H1 (cell line): ENCODE results near the gene DGKD. TPM values are rescaled to one million over a fixed set of nuclear protein-coding genes. Genes with fewer than 3 reads are reported as not detected.

Experiments
- CTCF ChIA-PET: fragments of 300-600 bp; sonication (Branson Sonifier 250); formaldehyde crosslinking; loops from one replicate; lab custom pipeline; 2021; ENCODE audit not compliant: partially characterized antibody; lab: Charles Lee
- POLR2A ChIA-PET: fragments of 300-600 bp; sonication (Branson Sonifier 250); formaldehyde crosslinking; loops from one replicate; lab custom pipeline; 2021; ENCODE audit warnings: inconsistent platforms; ENCODE audit not compliant: partially characterized antibody; lab: Charles Lee
- DNase-seq, 2 experiments: peaks; one replicate each; pipeline versions ENCODE4 v3.0.0 to v3.0.0-alpha.2; 2010 to 2022; ENCODE audit warnings: low spot score in 2 of 2, low read depth in 1 of 2, mixed read lengths in 1 of 2
- FAIRE-seq: peaks from 2 replicates; lab custom pipeline; 2011; peaks lifted over from hg19 to GRCh38; lab: Jason Lieb, UNC
- H2AFZ ChIP-seq: 2 replicates; pipeline ENCODE4 v1.8.1; 2012; ENCODE audit warnings: low read length, inconsistent platforms
- H2AK5ac ChIP-seq: 2 replicates; pipeline ENCODE4 v1.6.1; 2013; ENCODE audit warnings: low read depth, low read length
- H2BK120ac ChIP-seq: replicated peaks from 2 replicates; pipeline ENCODE3; 2013; ENCODE audit warnings: low read depth, low read length, inconsistent platforms
- H2BK12ac ChIP-seq: 2 replicates; pipeline ENCODE4 v1.6.1; 2013; ENCODE audit warnings: low read depth, low read length
- H2BK15ac ChIP-seq: 2 replicates; pipeline ENCODE4 v1.6.1; 2013; ENCODE audit warnings: low read length
- H2BK20ac ChIP-seq: 2 replicates; pipeline ENCODE4 v1.6.1; 2013; ENCODE audit warnings: low read length
- H2BK5ac ChIP-seq: 2 replicates; pipeline ENCODE4 v1.6.1; 2013; ENCODE audit warnings: low read depth, low read length
- H3K14ac ChIP-seq: 2 replicates; pipeline ENCODE4 v1.6.1; 2013; ENCODE audit warnings: inconsistent platforms; ENCODE audit not compliant: insufficient read length
- H3K18ac ChIP-seq: 2 replicates; pipeline ENCODE4 v1.6.1; 2013; ENCODE audit warnings: low read length; ENCODE audit errors: extremely low read depth
- H3K23ac ChIP-seq: 2 replicates; pipeline ENCODE4 v1.6.1; 2013; ENCODE audit warnings: inconsistent platforms; ENCODE audit not compliant: insufficient read length
- H3K23me2 ChIP-seq: 2 replicates; pipeline ENCODE4 v1.6.1; 2013; ENCODE audit warnings: low read depth, low read length
- H3K27ac ChIP-seq: 2 replicates; pipeline ENCODE4 v1.6.1; 2011; ENCODE audit warnings: low read depth, low read length, inconsistent platforms
- H3K27me3 ChIP-seq, 4 experiments: replicated peaks in 1 of 4; 1 replicate in 1 of 4; 2 replicates in 3 of 4; pipeline versions ENCODE4 v1.6.1 to v1.8.1; 2011 to 2013; ENCODE audit warnings: low read length in 3 of 4, mild to moderate bottlenecking in 3 of 4, inconsistent platforms in 2 of 4, mixed read lengths in 2 of 4, moderate library complexity in 1 of 4; ENCODE audit not compliant: control insufficient read depth in 3 of 4, insufficient read depth in 3 of 4; ENCODE audit errors: extremely low read depth in 1 of 4
- H3K36me3 ChIP-seq, 4 experiments: 2 replicates each; pipeline versions ENCODE4 v1.6.1 to v1.8.1; 2011 to 2013; ENCODE audit warnings: mild to moderate bottlenecking in 4 of 4, low read length in 3 of 4, moderate library complexity in 2 of 4, control low read depth in 1 of 4, inconsistent platforms in 1 of 4; ENCODE audit not compliant: insufficient read depth in 4 of 4, control insufficient read depth in 2 of 4
- H3K4ac ChIP-seq: replicated peaks from 2 replicates; pipeline ENCODE3; 2013; ENCODE audit warnings: low read length, low read depth, mixed read lengths, inconsistent platforms; ENCODE audit not compliant: insufficient read length
- H3K4me1 ChIP-seq, 4 experiments: replicated peaks in 1 of 4; 1 replicate in 1 of 4; 2 replicates in 3 of 4; pipeline versions ENCODE4 v1.6.1 to v1.8.1; 2011 to 2013; ENCODE audit warnings: low read length in 3 of 4, inconsistent platforms in 2 of 4, mixed read lengths in 1 of 4; ENCODE audit not compliant: insufficient read depth in 4 of 4, control insufficient read depth in 3 of 4
- H3K4me2 ChIP-seq, 2 experiments: 2 replicates each; pipeline versions ENCODE4 v1.6.1 to v1.8.1; 2011 to 2013; ENCODE audit warnings: low read depth in 2 of 2, low read length in 2 of 2, control low read depth in 1 of 2, inconsistent platforms in 1 of 2, mild to moderate bottlenecking in 1 of 2; ENCODE audit not compliant: insufficient read depth in 1 of 2
- H3K4me3 ChIP-seq, 4 experiments: fragments of 200-600, 300-600 bp in 1 of 4; sonication (generic), shearing (Covaris generic), sonication (Bioruptor Twin) in 1 of 4; 2 replicates each; pipeline versions ENCODE4 v1.5.1 to v1.8.1; 2011 to 2016; ENCODE audit warnings: low read length in 4 of 4, low read depth in 3 of 4, control low read depth in 2 of 4, inconsistent platforms in 2 of 4, mild to moderate bottlenecking in 2 of 4, mixed read lengths in 1 of 4, moderate library complexity in 1 of 4; ENCODE audit not compliant: insufficient read depth in 2 of 4; ENCODE audit errors: extremely low read depth in 1 of 4
- H3K56ac ChIP-seq: replicated peaks from 2 replicates; pipeline ENCODE3; 2013; ENCODE audit warnings: low read depth, mild to moderate bottlenecking, mixed read lengths, low read length, inconsistent platforms; ENCODE audit not compliant: insufficient read length
- H3K79me1 ChIP-seq: 2 replicates; pipeline ENCODE4 v1.6.1; 2013; ENCODE audit warnings: low read depth, low read length, control low read depth
- H3K79me2 ChIP-seq, 2 experiments: 2 replicates each; pipeline versions ENCODE4 v1.6.1 to v1.8.1; 2012 to 2013; ENCODE audit warnings: low read length in 2 of 2, mild to moderate bottlenecking in 2 of 2, inconsistent platforms in 1 of 2; ENCODE audit not compliant: insufficient read depth in 2 of 2, control insufficient read depth in 1 of 2
- H3K9ac ChIP-seq, 4 experiments: replicated peaks in 1 of 4; 1 replicate in 1 of 4; 2 replicates in 3 of 4; pipeline versions ENCODE4 v1.6.1 to v1.8.1; 2011 to 2013; ENCODE audit warnings: low read depth in 3 of 4, low read length in 3 of 4, control low read depth in 2 of 4, mild to moderate bottlenecking in 2 of 4, moderate library complexity in 2 of 4, inconsistent platforms in 1 of 4; ENCODE audit errors: extremely low read depth in 1 of 4
- H3K9me3 ChIP-seq, 2 experiments: 2 replicates each; pipeline versions ENCODE4 v1.6.1 to v1.8.1; 2012 to 2013; ENCODE audit warnings: mild to moderate bottlenecking in 2 of 2, moderate library complexity in 2 of 2, control low read depth in 1 of 2, inconsistent platforms in 1 of 2, low read depth in 1 of 2, low read length in 1 of 2, mixed read lengths in 1 of 2; ENCODE audit not compliant: insufficient read depth in 2 of 2
- H4K20me1 ChIP-seq, 2 experiments: replicated peaks in 1 of 2; 2 replicates each; pipeline versions ENCODE3 to v1.8.1; 2011 to 2013; ENCODE audit warnings: inconsistent platforms in 2 of 2, low read length in 2 of 2, mild to moderate bottlenecking in 1 of 2; ENCODE audit not compliant: insufficient read depth in 2 of 2, control insufficient read depth in 1 of 2
- H4K5ac ChIP-seq: 2 replicates; pipeline ENCODE4 v1.6.1; 2013; ENCODE audit warnings: low read length, low read depth, mixed read lengths, inconsistent platforms; ENCODE audit not compliant: insufficient read length
- H4K8ac ChIP-seq: 2 replicates; pipeline ENCODE4 v1.8.0; 2013; ENCODE audit warnings: mild to moderate bottlenecking, moderate library complexity, low read length, inconsistent platforms; ENCODE audit not compliant: insufficient read depth; ENCODE audit errors: extremely low read depth
- H4K91ac ChIP-seq: replicated peaks from 2 replicates; pipeline ENCODE3; 2013; ENCODE audit warnings: low read length, mixed read lengths, inconsistent platforms; ENCODE audit not compliant: insufficient read length
- ASH2L ChIP-seq: fragments of 200-600, 300-600 bp; sonication (generic); IDR thresholded peaks from one replicate; pipeline ENCODE4 v1.7.1; 2017; ENCODE audit warnings: low read length
- BRCA1 ChIP-seq: IDR thresholded peaks from 2 replicates; pipeline ENCODE4 v1.6.1; 2012; ENCODE audit warnings: low read depth, low read length, improper control_type of control experiment
- CBX5 ChIP-seq: fragments of 300-800, 300-1000 bp; sonication (generic); IDR thresholded peaks from 2 replicates; pipeline ENCODE4 v1.7.1; 2016; ENCODE audit warnings: antibody characterized with exemption, low read length, low read depth
- CBX8 ChIP-seq: fragments of 300-800, 300-1000 bp; sonication (generic); IDR thresholded peaks from 2 replicates; pipeline ENCODE4 v1.7.1; 2016; ENCODE audit warnings: low read depth, low read length, borderline replicate concordance
- FOSL1 ChIP-seq: IDR thresholded peaks from 2 replicates; pipeline ENCODE4 v1.6.1; 2011; ENCODE audit warnings: mild to moderate bottlenecking, low read depth, low read length, moderate library complexity; ENCODE audit not compliant: insufficient read depth
- JUN ChIP-seq: IDR thresholded peaks from 2 replicates; pipeline ENCODE4 v1.6.1; 2011; ENCODE audit warnings: low read depth, mild to moderate bottlenecking, improper control_type of control experiment, low read length
- JUND ChIP-seq: IDR thresholded peaks from 2 replicates; pipeline ENCODE4 v1.6.1; 2011; ENCODE audit warnings: mild to moderate bottlenecking, improper control_type of control experiment, low read length
- NRF1 ChIP-seq: IDR thresholded peaks from 2 replicates; pipeline ENCODE4 v1.6.1; 2011; ENCODE audit warnings: mild to moderate bottlenecking, low read depth, low read length, improper control_type of control experiment
- RXRA ChIP-seq: IDR thresholded peaks from 2 replicates; pipeline ENCODE4 v1.6.1; 2011; ENCODE audit warnings: low read depth, mild to moderate bottlenecking, low read length, moderate library complexity; ENCODE audit not compliant: insufficient read depth
- SIN3A ChIP-seq, 2 experiments: IDR thresholded peaks in 1 of 2; conservative IDR thresholded peaks in 1 of 2; 2 replicates each; pipeline ENCODE4 v1.6.1; 2011 to 2012; ENCODE audit warnings: low read length in 2 of 2, improper control_type of control experiment in 1 of 2, low read depth in 1 of 2, mild to moderate bottlenecking in 1 of 2
- SP4 ChIP-seq: IDR thresholded peaks from 2 replicates; pipeline ENCODE4 v1.6.1; 2012; ENCODE audit warnings: low read length, inconsistent platforms
- SRF ChIP-seq: IDR thresholded peaks from 2 replicates; pipeline ENCODE4 v1.6.1; 2011; ENCODE audit warnings: mild to moderate bottlenecking, low read depth, low read length, moderate library complexity
- TBP ChIP-seq: IDR thresholded peaks from 2 replicates; pipeline ENCODE4 v1.6.1; 2011; ENCODE audit warnings: low read depth, low read length, improper control_type of control experiment
- WGBS, 2 experiments: shearing (Covaris generic) in 1 of 2; methylation state at CpG; one replicate each; pipeline versions ENCODE4 v1.1.6 to v1.1.7; 2013 to 2015; ENCODE audit warnings: low lambda C conversion rate in 2 of 2, mixed read lengths in 2 of 2, inconsistent platforms in 1 of 2, low coverage in 1 of 2, missing lambda C conversion rate in 1 of 2; ENCODE audit not compliant: insufficient replicate concordance in 2 of 2, insufficient coverage in 1 of 2, insufficient read length in 1 of 2; ENCODE audit errors: extremely low coverage in 1 of 2, missing lambda C conversion rate in 1 of 2; 5-methylcytosine and 5-hydroxymethylcytosine counted together
- polyA plus RNA-seq, 7 experiments: library from polyadenylated mRNA; depleted of rRNA in 3 of 7; stranded (reverse) in 5 of 7; unstranded in 2 of 7; fragments of >200 nt in 5 of 7; fragments of 200-250 nt in 2 of 7; gene quantifications; 1 replicate in 5 of 7; 2 replicates in 1 of 7; 4 replicates in 1 of 7; pipeline versions ENCODE4 v1.2.1 to v1.2.3, GENCODE V29; 2011 to 2013; ENCODE audit warnings: missing spikeins in 2 of 7, mixed read lengths in 2 of 7
- total RNA-seq: library from RNA; stranded (reverse); fragmentation: NEBNext Ultra II Directional; extraction: Animal tissue kit (Norgen Biotek cat#: 25700); gene quantifications from 2 replicates; pipeline ENCODE4 v1.2.1, GENCODE V29; 2021
- TF ChIP-seq, protein P1 (sequence below): IDR thresholded peaks from 2 replicates; pipeline ENCODE4 v1.6.1; 2011; ENCODE audit warnings: low read depth, mild to moderate bottlenecking, low read length; ENCODE audit not compliant: insufficient read depth

Gene DGKD
- total and polyA plus RNA-seq, 2 of the 8 experiments (the other 6 are each of a cell fraction or from before 2014, with no cell fraction given) = 7.7 to 30.9 TPM

DNA sequence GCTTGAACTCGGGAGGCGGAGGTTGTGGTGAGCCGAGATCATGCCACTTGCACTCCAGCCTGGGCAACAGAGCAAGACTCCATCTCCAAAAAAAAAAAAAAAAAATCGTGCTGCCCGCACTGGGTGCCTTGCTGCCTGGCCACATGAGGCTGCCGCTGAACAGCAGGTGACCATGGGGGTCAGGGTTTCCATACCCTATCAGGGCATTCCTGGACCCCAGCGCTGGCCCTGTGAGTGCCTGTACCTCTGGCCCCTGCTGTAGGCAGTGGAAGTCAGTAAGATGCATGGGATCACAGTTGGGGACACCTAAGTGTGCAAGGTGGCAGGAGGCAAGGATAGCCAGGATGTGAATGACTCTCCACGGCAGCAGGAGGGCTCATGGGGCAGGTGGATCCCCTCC is 27.8 kb upstream of the DGKD start:
- no peaks in the 10 kb centered on the region for H3K9me3 ChIP-seq
- no peak for DNase-seq
- POLR2A ChIA-PET = interaction anchor here (0.7 kb wide), 1 partner anchor 119 kb away, joined by 3 read pairs; no protein-coding TSS in a partner anchor
- 91% methylated on average over 5 of the region's 8 CpGs; no CpG with 5 or more reads in 1 of the 2 experiments for WGBS, 2 experiments
- no peak overlapping the region for H2BK15ac ChIP-seq
- peaks cover 8 to 48% (median 30%) of the 10 kb centered on the region in 4 experiments; a peak in 6 of 7 replicates for H3K27me3 ChIP-seq
- H4K91ac ChIP-seq = no peak overlapping the region
- no peak overlapping the region for H3K9ac ChIP-seq
- H4K20me1 ChIP-seq = no peaks in the 10 kb centered on the region
- H3K23me2 ChIP-seq = no peaks in the 10 kb centered on the region; the same call in 1 of the 2 replicates
- H4K5ac ChIP-seq = no peak overlapping the region
- H3K36me3 ChIP-seq = no peaks in the 10 kb centered on the region
- H3K27ac ChIP-seq = no peak overlapping the region
- H2AK5ac ChIP-seq = no peak overlapping the region
- H3K4me1 ChIP-seq = peaks cover 0 to 10% (median 3%) of the 10 kb centered on the region in 4 experiments; a peak in 2 of 7 replicates
- H3K23ac ChIP-seq = no peak overlapping the region
- H2AFZ ChIP-seq = no peak overlapping the region
- CTCF ChIA-PET = interaction anchor here (1.4 kb wide), 1 partner anchor 58 kb away, joined by 4 read pairs; no protein-coding TSS in a partner anchor
- no peak overlapping the region for H3K4ac ChIP-seq
- H2BK12ac ChIP-seq = peak overlapping the region; percentile 43; the same call in 1 of the 2 replicates
- no peak overlapping the region for H2BK20ac ChIP-seq
- no peak overlapping the region for H3K14ac ChIP-seq
- no peak for FAIRE-seq
- H3K4me2 ChIP-seq = no peak overlapping the region
- no peaks in the 10 kb centered on the region for H3K79me1 ChIP-seq
- H3K56ac ChIP-seq = no peak overlapping the region
- no peak overlapping the region for H3K4me3 ChIP-seq
- H2BK120ac ChIP-seq = no peak overlapping the region
- H3K18ac ChIP-seq = no peak overlapping the region
- no peak overlapping the region for H4K8ac ChIP-seq
- H3K79me2 ChIP-seq = no peaks in the 10 kb centered on the region
- H2BK5ac ChIP-seq = no peak overlapping the region; the same call in 1 of the 2 replicates
- TF ChIP-seq BRCA1 = no peak
- TF ChIP-seq SP4 = no peak
- TF ChIP-seq JUND = no peak
- TF ChIP-seq FOSL1 = no peak
- no peak for TF ChIP-seq TBP
- TF ChIP-seq RXRA = no peak
- no peak for TF ChIP-seq NRF1
- no peak for TF ChIP-seq ASH2L
- TF ChIP-seq, protein P1, sequence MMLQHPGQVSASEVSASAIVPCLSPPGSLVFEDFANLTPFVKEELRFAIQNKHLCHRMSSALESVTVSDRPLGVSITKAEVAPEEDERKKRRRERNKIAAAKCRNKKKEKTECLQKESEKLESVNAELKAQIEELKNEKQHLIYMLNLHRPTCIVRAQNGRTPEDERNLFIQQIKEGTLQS = no peak
- no peak for TF ChIP-seq JUN
- no peak for TF ChIP-seq SIN3A (conservative IDR thresholded peaks at IDR 0.05 in 1 of 2, IDR thresholded peaks at IDR 0.05 in 1 of 2; ENCODE audit: low read depth in 1 of 2, low read length in 2 of 2)
- TF ChIP-seq CBX5 = no peak
- no peak for TF ChIP-seq SRF
- no peak for TF ChIP-seq CBX8
